Right lobe of liver (tissue), 4 donors: Measurements from ENCODE around the gene CELF4.

ENCODE experiments used
- CTCF ChIP-seq, 4 donors: fragments of 200-600 bp in 3 of 4; fragments of 450-650 bp in 1 of 4; IDR thresholded peaks; one replicate each; pipeline versions ENCODE4 v1.5.1 to v1.8.0; 2016 to 2022; ENCODE audit warnings: antibody characterized with exemption in 4 of 4, mild to moderate bottlenecking in 2 of 4
- POLR2A ChIP-seq: fragments of 450-650 bp; IDR thresholded peaks from one replicate; pipeline ENCODE4 v1.6.1; 2017; ENCODE audit warnings: antibody characterized with exemption, mild to moderate bottlenecking
- donor health status: DM: no; HTN: no; CAD: no.
- donor health status: DM: no; HTN: no; CAD: no.
- donor health status: DM: no; HTN: yes; CAD: no.

- TF ChIP-seq POLR2A (no peak), CTCF (IDR thresholded peaks at IDR 0.05) (no peak)
These were observed 125.4 kb downstream of the CELF4 start for GRCh38 chr18:37440206-37440605.
